K562 (cell line): ENCODE results near the gene KCNJ14. TPM values are rescaled to one million over a fixed set of nuclear protein-coding genes. Genes with fewer than 3 reads are reported as not detected.

Experiments used
- FOXM1 ChIP-seq, 2 experiments: fragments of 450-650 bp in 1 of 2; sonication (generic) in 1 of 2; formaldehyde crosslinking in 1 of 2; IDR thresholded peaks; 2 replicates each; pipeline versions ENCODE4 v1.6.1 to v1.9.0; 2017 to 2022; ENCODE audit warnings: low read depth in 2 of 2, mild to moderate bottlenecking in 2 of 2, missing genetic modification reagents in 1 of 2, moderate library complexity in 1 of 2
- KDM4B ChIP-seq, 2 experiments: fragments of 450-650 bp in 1 of 2; sonication (generic) in 1 of 2; IDR thresholded peaks; 2 replicates each; pipeline ENCODE4 v1.6.1; 2016 to 2017; ENCODE audit warnings: borderline replicate concordance in 2 of 2, antibody characterized with exemption in 1 of 2, low read depth in 1 of 2, mild to moderate bottlenecking in 1 of 2
- RBM22 ChIP-seq: fragments of 200-400 bp; formaldehyde crosslinking; IDR thresholded peaks from 2 replicates; pipeline ENCODE4 v1.6.1; 2018; ENCODE audit warnings: low read length, low read depth; ENCODE audit not compliant: poor library complexity, severe bottlenecking
- SMAD3 ChIP-seq: fragments of 450-650 bp; formaldehyde crosslinking; conservative IDR thresholded peaks from 2 replicates; pipeline ENCODE4 v1.4.0; 2020; ENCODE audit warnings: mild to moderate bottlenecking
- ZNF143 ChIP-seq: sonication (generic); formaldehyde crosslinking; IDR thresholded peaks from 2 replicates; pipeline ENCODE4 v1.9.0; 2022; ENCODE audit warnings: mild to moderate bottlenecking, missing genetic modification reagents
- ZNF445 ChIP-seq: fragments of 250-450 bp; sonication (Bioruptor Pico); IDR thresholded peaks from 2 replicates; pipeline ENCODE4 v1.4.0; 2020; ENCODE audit warnings: low read depth, mild to moderate bottlenecking, moderate library complexity
- ZNF830 ChIP-seq: fragments of 250-450 bp; sonication (Bioruptor Pico); IDR thresholded peaks from 2 replicates; pipeline ENCODE4 v1.5.0; 2021; ENCODE audit warnings: mild to moderate bottlenecking
- polyA plus RNA-seq, 8 experiments: library from polyadenylated mRNA; depleted of rRNA in 4 of 8; stranded (reverse) in 5 of 8; unstranded in 3 of 8; fragments of >200 nt; fragmentation: Nextera tagmentation in 2 of 8; fragmentation: Illumina TruSeq in 1 of 8; extraction: Ambion mirVana in 2 of 8; extraction: Trizol in 1 of 8; gene quantifications; 2 replicates each; pipeline versions ENCODE4 v1.2.1 to v1.2.3, GENCODE V29; 2011 to 2014; ENCODE audit warnings: inconsistent platforms in 1 of 8, missing spikeins in 1 of 8
- total RNA-seq, 7 experiments: library from RNA; depleted of rRNA in 6 of 7; stranded (reverse); fragments of >200 nt in 6 of 7; fragmentation: Illumina TruSeq in 2 of 7; extraction: Trizol in 2 of 7; gene quantifications; 2 replicates each; pipeline versions ENCODE4 v1.2.1 to v1.2.3, GENCODE V29; 2011 to 2021; ENCODE audit warnings: low replicate concordance in 1 of 7
- TF ChIP-seq, protein P1 (sequence below): fragments of 450-650 bp; IDR thresholded peaks from 2 replicates; pipeline ENCODE4 v1.6.1; 2016; ENCODE audit warnings: borderline replicate concordance
- TF ChIP-seq, protein P2 (sequence below), 2 experiments: fragments of 450-650 bp in 1 of 2; sonication (generic) in 1 of 2; formaldehyde crosslinking in 1 of 2; IDR thresholded peaks; 2 replicates each; pipeline versions ENCODE4 v1.7.1 to v1.9.0; 2016 to 2022; ENCODE audit warnings: inconsistent platforms in 1 of 2, mild to moderate bottlenecking in 1 of 2, missing genetic modification reagents in 1 of 2
- TF ChIP-seq, protein P3 (sequence below), 3 experiments: fragments of 200-800 bp in 1 of 3; fragments of 250-450 bp in 1 of 3; fragments of 450-650 bp in 1 of 3; sonication (Bioruptor Pico) in 1 of 3; sonication (Bioruptor generic) in 1 of 3; formaldehyde crosslinking in 1 of 3; IDR thresholded peaks; 2 replicates each; pipeline versions ENCODE4 v1.6.1 to v1.8.0; 2016 to 2022; ENCODE audit warnings: mild to moderate bottlenecking in 2 of 3, missing genetic modification characterization in 2 of 3, missing compliant biosample characterization in 1 of 3, moderate library complexity in 1 of 3

The KCNJ14 gene
- total and polyA plus RNA-seq, 9 of the 15 experiments (the other 6 are each of a cell fraction or from before 2014, with no cell fraction given), result 0.15 to 1.6 (median 0.49) TPM

DNA sequence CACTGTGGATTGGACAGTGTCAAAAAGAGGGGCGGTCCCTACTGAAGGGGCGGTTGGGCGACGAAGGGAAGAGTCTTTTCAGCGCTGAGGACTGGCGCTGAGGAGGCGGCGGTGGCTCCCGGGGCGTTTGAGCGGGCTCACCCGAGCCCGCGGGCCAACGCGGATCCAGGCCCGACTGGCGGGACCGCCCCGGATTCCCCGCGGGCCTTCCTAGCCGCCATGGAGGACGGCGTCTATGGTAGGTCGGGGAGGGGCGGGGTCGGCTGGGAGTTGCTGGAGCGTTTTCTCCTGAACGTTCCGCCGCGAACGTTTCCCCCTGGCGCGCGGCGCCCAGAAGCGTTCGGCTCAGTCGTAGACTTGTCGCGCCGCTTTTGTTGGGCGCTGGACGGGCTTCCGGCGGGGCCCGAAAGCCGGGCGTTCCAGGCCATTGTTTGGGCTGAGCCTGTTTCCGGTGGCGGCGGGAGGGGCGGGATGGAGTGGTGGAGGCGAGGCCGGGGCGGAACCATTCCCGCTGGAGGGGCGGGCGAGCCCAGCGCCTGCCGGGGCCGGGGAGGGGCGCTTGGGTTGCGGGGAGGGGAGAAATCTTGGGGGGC lies 14.0 kb downstream of the KCNJ14 start, which contains the start of gene CYTH2 (continued):
- TF ChIP-seq, protein P1, sequence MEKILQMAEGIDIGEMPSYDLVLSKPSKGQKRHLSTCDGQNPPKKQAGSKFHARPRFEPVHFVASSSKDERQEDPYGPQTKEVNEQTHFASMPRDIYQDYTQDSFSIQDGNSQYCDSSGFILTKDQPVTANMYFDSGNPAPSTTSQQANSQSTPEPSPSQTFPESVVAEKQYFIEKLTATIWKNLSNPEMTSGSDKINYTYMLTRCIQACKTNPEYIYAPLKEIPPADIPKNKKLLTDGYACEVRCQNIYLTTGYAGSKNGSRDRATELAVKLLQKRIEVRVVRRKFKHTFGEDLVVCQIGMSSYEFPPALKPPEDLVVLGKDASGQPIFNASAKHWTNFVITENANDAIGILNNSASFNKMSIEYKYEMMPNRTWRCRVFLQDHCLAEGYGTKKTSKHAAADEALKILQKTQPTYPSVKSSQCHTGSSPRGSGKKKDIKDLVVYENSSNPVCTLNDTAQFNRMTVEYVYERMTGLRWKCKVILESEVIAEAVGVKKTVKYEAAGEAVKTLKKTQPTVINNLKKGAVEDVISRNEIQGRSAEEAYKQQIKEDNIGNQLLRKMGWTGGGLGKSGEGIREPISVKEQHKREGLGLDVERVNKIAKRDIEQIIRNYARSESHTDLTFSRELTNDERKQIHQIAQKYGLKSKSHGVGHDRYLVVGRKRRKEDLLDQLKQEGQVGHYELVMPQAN, result peak; percentile 77
- TF ChIP-seq ZNF143 (CRISPR knock-in tag) (peak; percentile 30; the same call in 1 of the 2 replicates), SMAD3 (CRISPR knock-in tag) (0 out of 2 replicates have a peak, but pooled peaks have one; percentile 45), ZNF830 (peak; percentile 77; the same call in 1 of the 2 replicates), ZNF445 (CRISPR knock-in tag) (no peak), FOXM1 (IDR thresholded peaks at IDR 0.05; ENCODE audit: low read depth) (no peak), FOXM1 (CRISPR knock-in tag; IDR thresholded peaks at IDR 0.05; ENCODE audit: low read depth) (no peak), RBM22 (peak; percentile 73), KDM4B (IDR thresholded peaks at IDR 0.05; ENCODE audit: borderline replicate concordance in 2 of 2, low read depth in 1 of 2) (no peak; a peak in 1 of 4 replicates)
- TF ChIP-seq, protein P2, sequence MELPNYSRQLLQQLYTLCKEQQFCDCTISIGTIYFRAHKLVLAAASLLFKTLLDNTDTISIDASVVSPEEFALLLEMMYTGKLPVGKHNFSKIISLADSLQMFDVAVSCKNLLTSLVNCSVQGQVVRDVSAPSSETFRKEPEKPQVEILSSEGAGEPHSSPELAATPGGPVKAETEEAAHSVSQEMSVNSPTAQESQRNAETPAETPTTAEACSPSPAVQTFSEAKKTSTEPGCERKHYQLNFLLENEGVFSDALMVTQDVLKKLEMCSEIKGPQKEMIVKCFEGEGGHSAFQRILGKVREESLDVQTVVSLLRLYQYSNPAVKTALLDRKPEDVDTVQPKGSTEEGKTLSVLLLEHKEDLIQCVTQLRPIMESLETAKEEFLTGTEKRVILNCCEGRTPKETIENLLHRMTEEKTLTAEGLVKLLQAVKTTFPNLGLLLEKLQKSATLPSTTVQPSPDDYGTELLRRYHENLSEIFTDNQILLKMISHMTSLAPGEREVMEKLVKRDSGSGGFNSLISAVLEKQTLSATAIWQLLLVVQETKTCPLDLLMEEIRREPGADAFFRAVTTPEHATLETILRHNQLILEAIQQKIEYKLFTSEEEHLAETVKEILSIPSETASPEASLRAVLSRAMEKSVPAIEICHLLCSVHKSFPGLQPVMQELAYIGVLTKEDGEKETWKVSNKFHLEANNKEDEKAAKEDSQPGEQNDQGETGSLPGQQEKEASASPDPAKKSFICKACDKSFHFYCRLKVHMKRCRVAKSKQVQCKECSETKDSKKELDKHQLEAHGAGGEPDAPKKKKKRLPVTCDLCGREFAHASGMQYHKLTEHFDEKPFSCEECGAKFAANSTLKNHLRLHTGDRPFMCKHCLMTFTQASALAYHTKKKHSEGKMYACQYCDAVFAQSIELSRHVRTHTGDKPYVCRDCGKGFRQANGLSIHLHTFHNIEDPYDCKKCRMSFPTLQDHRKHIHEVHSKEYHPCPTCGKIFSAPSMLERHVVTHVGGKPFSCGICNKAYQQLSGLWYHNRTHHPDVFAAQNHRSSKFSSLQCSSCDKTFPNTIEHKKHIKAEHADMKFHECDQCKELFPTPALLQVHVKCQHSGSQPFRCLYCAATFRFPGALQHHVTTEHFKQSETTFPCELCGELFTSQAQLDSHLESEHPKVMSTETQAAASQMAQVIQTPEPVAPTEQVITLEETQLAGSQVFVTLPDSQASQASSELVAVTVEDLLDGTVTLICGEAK (IDR thresholded peaks at IDR 0.05), result peak; percentile 91
- TF ChIP-seq, protein P2 (CRISPR knock-in tag; IDR thresholded peaks at IDR 0.05), result no peak
- TF ChIP-seq, protein P3, sequence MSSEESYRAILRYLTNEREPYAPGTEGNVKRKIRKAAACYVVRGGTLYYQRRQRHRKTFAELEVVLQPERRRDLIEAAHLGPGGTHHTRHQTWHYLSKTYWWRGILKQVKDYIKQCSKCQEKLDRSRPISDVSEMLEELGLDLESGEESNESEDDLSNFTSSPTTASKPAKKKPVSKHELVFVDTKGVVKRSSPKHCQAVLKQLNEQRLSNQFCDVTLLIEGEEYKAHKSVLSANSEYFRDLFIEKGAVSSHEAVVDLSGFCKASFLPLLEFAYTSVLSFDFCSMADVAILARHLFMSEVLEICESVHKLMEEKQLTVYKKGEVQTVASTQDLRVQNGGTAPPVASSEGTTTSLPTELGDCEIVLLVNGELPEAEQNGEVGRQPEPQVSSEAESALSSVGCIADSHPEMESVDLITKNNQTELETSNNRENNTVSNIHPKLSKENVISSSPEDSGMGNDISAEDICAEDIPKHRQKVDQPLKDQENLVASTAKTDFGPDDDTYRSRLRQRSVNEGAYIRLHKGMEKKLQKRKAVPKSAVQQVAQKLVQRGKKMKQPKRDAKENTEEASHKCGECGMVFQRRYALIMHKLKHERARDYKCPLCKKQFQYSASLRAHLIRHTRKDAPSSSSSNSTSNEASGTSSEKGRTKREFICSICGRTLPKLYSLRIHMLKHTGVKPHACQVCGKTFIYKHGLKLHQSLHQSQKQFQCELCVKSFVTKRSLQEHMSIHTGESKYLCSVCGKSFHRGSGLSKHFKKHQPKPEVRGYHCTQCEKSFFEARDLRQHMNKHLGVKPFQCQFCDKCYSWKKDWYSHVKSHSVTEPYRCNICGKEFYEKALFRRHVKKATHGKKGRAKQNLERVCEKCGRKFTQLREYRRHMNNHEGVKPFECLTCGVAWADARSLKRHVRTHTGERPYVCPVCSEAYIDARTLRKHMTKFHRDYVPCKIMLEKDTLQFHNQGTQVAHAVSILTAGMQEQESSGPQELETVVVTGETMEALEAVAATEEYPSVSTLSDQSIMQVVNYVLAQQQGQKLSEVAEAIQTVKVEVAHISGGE (CRISPR knock-in tag; IDR thresholded peaks at IDR 0.05), result peak; percentile 79 to 97 (median 83); a peak in 5 of 6 replicates
